Inflammatory macrophage treated with lipopolysaccharide for 4 hours (primary cell): ENCODE data around the gene LRIT2.

Source experiments
- DNase-seq: peaks from one replicate; pipeline ENCODE4 v3.0.0-alpha.2; 2020

Gene LRIT2

GRCh38 chr10:84225427-84226173, at the start of gene LRIT2:
TSS of gene LRIT2 (minus strand) at chr10:84225544. CDS start at chr10:84225520, 24 bp downstream.
- no peak for DNase-seq

- DNase-seq, result no peak
Measured at GRCh38 chr10:84270708-84271107, 45.4 kb upstream of the LRIT2 start.

GRCh38 chr10:84269773-84270172, 44.4 kb upstream of the LRIT2 start:
- DNase-seq, result no peak

GRCh38 chr10:84269162-84269561, 43.8 kb upstream of the LRIT2 start:
- DNase-seq, result no peak

GRCh38 chr10:84267503-84268126, 42.3 kb upstream of the LRIT2 start:
- peak; percentile 61 for DNase-seq

- DNase-seq, result no peak
Measured at GRCh38 chr10:84265418-84265817, 40.1 kb upstream of the LRIT2 start.

GRCh38 chr10:84264611-84265141, 39.3 kb upstream of the LRIT2 start:
- peak; percentile 53 for DNase-seq

- no peak for DNase-seq
Measured at GRCh38 chr10:84263716-84264115, 38.4 kb upstream of the LRIT2 start.

- no peak for DNase-seq
Measured at GRCh38 chr10:84262190-84262956, 37.0 kb upstream of the LRIT2 start.

GRCh38 chr10:84261236-84261915, 36.0 kb upstream of the LRIT2 start:
- no peak for DNase-seq

GRCh38 chr10:84258034-84258695, 32.8 kb upstream of the LRIT2 start:
- DNase-seq, result no peak

GRCh38 chr10:84257343-84258020, 32.1 kb upstream of the LRIT2 start:
- no peak for DNase-seq

- peak; percentile 6 for DNase-seq
Measured at GRCh38 chr10:84256510-84257342, 31.4 kb upstream of the LRIT2 start.

GRCh38 chr10:84254552-84255478, 29.5 kb upstream of the LRIT2 start:
- DNase-seq, result no peak

- DNase-seq, result no peak
Measured at GRCh38 chr10:84248794-84249193, 23.4 kb upstream of the LRIT2 start.

GRCh38 chr10:84247496-84247895, 22.2 kb upstream of the LRIT2 start:
- DNase-seq, result no peak

GRCh38 chr10:84244651-84245270, 19.4 kb upstream of the LRIT2 start, which contains the start of gene RGR:
TSS of gene RGR (plus strand) at chr10:84245053. CDS start at chr10:84245091, 38 bp downstream.
- no peak for DNase-seq

- no peak for DNase-seq
Measured at GRCh38 chr10:84243759-84244158, 18.4 kb upstream of the LRIT2 start.

GRCh38 chr10:84241185-84241790, 15.9 kb upstream of the LRIT2 start, which contains the start of gene LRIT1:
TSS of gene LRIT1 (minus strand) at chr10:84241546. CDS start at chr10:84241439, 107 bp downstream.
- no peak for DNase-seq
